Loucy (cell line): Measurements from ENCODE around the gene CAPN10.

Source experiments
- H2AFZ ChIP-seq: fragments of 200-600 bp; sonication (generic); 2 replicates; pipeline ENCODE4 v1.6.0; 2016; ENCODE audit warnings: antibody characterized with exemption, mild to moderate bottlenecking, low read length, moderate library complexity
- H3F3A ChIP-seq: fragments of 200-600 bp; 2 replicates; pipeline ENCODE4 v1.6.0; 2016; ENCODE audit warnings: antibody characterized with exemption, low read depth, mild to moderate bottlenecking
- H3K27me3 ChIP-seq: fragments of 200-600 bp; sonication (generic); 2 replicates; pipeline ENCODE4 v1.6.1; 2014; ENCODE audit warnings: low read length, mild to moderate bottlenecking; ENCODE audit not compliant: insufficient read depth, poor library complexity, severe bottlenecking
- H3K36me3 ChIP-seq: fragments of 200-600 bp; sonication (generic); 2 replicates; pipeline ENCODE4 v1.6.1; 2016; ENCODE audit warnings: low read length; ENCODE audit not compliant: insufficient read depth
- H3K4me1 ChIP-seq: fragments of 200-600 bp; sonication (generic); 2 replicates; pipeline ENCODE4 v1.5.1; 2014; ENCODE audit warnings: low read length, mild to moderate bottlenecking; ENCODE audit not compliant: insufficient read depth, poor library complexity, severe bottlenecking
- H3K4me2 ChIP-seq: fragments of 200-600 bp; sonication (generic); 2 replicates; pipeline ENCODE4 v1.6.0; 2014; ENCODE audit warnings: antibody characterized with exemption, low read length, low read depth, mild to moderate bottlenecking; ENCODE audit not compliant: poor library complexity, severe bottlenecking
- H3K4me3 ChIP-seq: fragments of 200-600 bp; sonication (generic); 2 replicates; pipeline ENCODE4 v1.5.1; 2014; ENCODE audit warnings: low read length, mild to moderate bottlenecking, mixed read lengths; ENCODE audit not compliant: poor library complexity, severe bottlenecking
- H3K79me2 ChIP-seq: fragments of 200-600 bp; sonication (generic); 2 replicates; pipeline ENCODE4 v1.6.1; 2014; ENCODE audit warnings: low read length; ENCODE audit not compliant: insufficient read depth
- H3K9ac ChIP-seq: fragments of 200-600 bp; sonication (generic); 2 replicates; pipeline ENCODE4 v1.6.0; 2014; ENCODE audit warnings: mild to moderate bottlenecking, low read depth, low read length, moderate library complexity; ENCODE audit not compliant: poor library complexity, severe bottlenecking
- H3K9me2 ChIP-seq: fragments of 200-600 bp; sonication (generic); replicated peaks from 2 replicates; pipeline ENCODE4 v1.6.1; 2016; ENCODE audit warnings: low read depth, low read length, mixed read lengths
- H3K9me3 ChIP-seq: fragments of 200-600 bp; sonication (generic); 2 replicates; pipeline ENCODE4 v1.6.1; 2014; ENCODE audit warnings: mild to moderate bottlenecking, antibody characterized with exemption, low read length, low read depth; ENCODE audit not compliant: insufficient read depth
- H4K20me1 ChIP-seq: fragments of 200-600 bp; sonication (generic); 2 replicates; pipeline ENCODE4 v1.6.0; 2014; ENCODE audit warnings: antibody characterized with exemption, low read length, mild to moderate bottlenecking; ENCODE audit not compliant: insufficient read depth, poor library complexity, severe bottlenecking
- CTCF ChIP-seq: fragments of 200-600 bp; sonication (generic); conservative IDR thresholded peaks from 2 replicates; pipeline ENCODE4 v1.5.1; 2014; ENCODE audit warnings: mild to moderate bottlenecking, antibody characterized with exemption, low read length
- EZH2phosphoT487 ChIP-seq: fragments of 200-600 bp; IDR thresholded peaks from 2 replicates; pipeline ENCODE4 v1.6.1; 2018; ENCODE audit warnings: antibody characterized with exemption, mild to moderate bottlenecking, moderate library complexity, borderline replicate concordance

The CAPN10 gene

GRCh38 chr2:240596491-240596931 lies 10.0 kb downstream of the CAPN10 start:
- H3F3A ChIP-seq: no peaks in the 10 kb centered on the region
- H3K4me1 ChIP-seq: no peaks in the 10 kb centered on the region
- no peak overlapping the region for H3K4me3 ChIP-seq
- H3K27me3 ChIP-seq: no peaks in the 10 kb centered on the region
- no peaks in the 10 kb centered on the region for H3K9me2 ChIP-seq
- H3K79me2 ChIP-seq: peaks cover 11% of the 10 kb centered on the region; the same call in 1 of the 2 replicates
- no peak overlapping the region for H3K9ac ChIP-seq
- peaks cover 11% of the 10 kb centered on the region; the same call in 1 of the 2 replicates for H3K36me3 ChIP-seq
- peaks cover 10% of the 10 kb centered on the region for H4K20me1 ChIP-seq
- no peaks in the 10 kb centered on the region for H3K9me3 ChIP-seq
- TF ChIP-seq CTCF: no peak
- TF ChIP-seq EZH2phosphoT487: no peak
- no peak overlapping the region for H2AFZ ChIP-seq
- H3K4me2 ChIP-seq: no peak overlapping the region

- H2AFZ ChIP-seq: no peak overlapping the region
- no peaks in the 10 kb centered on the region for H3K27me3 ChIP-seq
- H3K4me2 ChIP-seq: no peak overlapping the region
- H3K9ac ChIP-seq: no peak overlapping the region
- peaks cover 10% of the 10 kb centered on the region for H4K20me1 ChIP-seq
- no peaks in the 10 kb centered on the region for H3K9me2 ChIP-seq
- no peak for TF ChIP-seq EZH2phosphoT487
- TF ChIP-seq CTCF: no peak
- H3K9me3 ChIP-seq: no peaks in the 10 kb centered on the region
- H3K36me3 ChIP-seq: peaks cover 11% of the 10 kb centered on the region; the same call in 1 of the 2 replicates
- H3K4me3 ChIP-seq: no peak overlapping the region
- H3K4me1 ChIP-seq: no peaks in the 10 kb centered on the region
- H3F3A ChIP-seq: no peaks in the 10 kb centered on the region
- H3K79me2 ChIP-seq: peaks cover 6% of the 10 kb centered on the region; the same call in 1 of the 2 replicates
Measured at GRCh38 chr2:240597054-240597418, 10.5 kb downstream of the CAPN10 start.

- no peak overlapping the region for H2AFZ ChIP-seq
- H3K9me3 ChIP-seq: no peaks in the 10 kb centered on the region
- H3K4me3 ChIP-seq: no peak overlapping the region
- H3K9me2 ChIP-seq: no peaks in the 10 kb centered on the region
- H3K4me1 ChIP-seq: no peaks in the 10 kb centered on the region
- H4K20me1 ChIP-seq: peaks cover 9% of the 10 kb centered on the region
- no peak overlapping the region for H3K4me2 ChIP-seq
- 0 out of 2 replicates have a peak, but pooled peaks cover under 1% of the 10 kb centered on the region for H3K79me2 ChIP-seq
- no peaks in the 10 kb centered on the region for H3F3A ChIP-seq
- no peak overlapping the region for H3K9ac ChIP-seq
- peaks cover 11% of the 10 kb centered on the region; the same call in 1 of the 2 replicates for H3K36me3 ChIP-seq
- TF ChIP-seq EZH2phosphoT487 (no peak), CTCF (no peak)
- H3K27me3 ChIP-seq: no peaks in the 10 kb centered on the region
Measured at GRCh38 chr2:240597419-240598181, 11.1 kb downstream of the CAPN10 start.
